HG03159 (cell line): Measurements from ENCODE around the gene HOXB8.

Experiments
- ATAC-seq: cut with Tn5 transposase; IDR thresholded peaks from one replicate; pipeline ENCODE4 v1.9.1; 2021; ENCODE audit warnings: mild to moderate bottlenecking, moderate library complexity; ENCODE audit not compliant: unreplicated experiment

The HOXB8 gene

DNA sequence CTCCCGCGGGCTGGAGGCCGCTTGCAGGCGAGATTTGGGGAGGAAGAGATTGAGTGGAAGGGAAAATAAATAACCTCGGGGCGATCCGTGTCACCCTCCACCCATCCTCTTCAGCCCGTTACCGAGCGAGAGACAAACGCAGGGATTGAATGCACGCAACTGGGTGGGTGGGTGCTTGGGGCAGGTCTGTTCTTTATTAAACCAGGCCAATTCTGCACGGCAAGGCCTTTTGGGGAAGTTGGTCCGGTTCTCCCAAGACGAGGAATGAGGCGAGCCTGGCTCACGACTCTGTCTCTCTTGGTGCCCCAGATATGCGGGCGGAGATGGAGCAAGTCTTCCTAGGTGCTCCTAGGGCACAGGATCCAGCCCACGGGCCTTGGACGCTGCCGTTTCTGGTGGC lies 3.9 kb downstream of the HOXB8 start:
- no peak for ATAC-seq

DNA sequence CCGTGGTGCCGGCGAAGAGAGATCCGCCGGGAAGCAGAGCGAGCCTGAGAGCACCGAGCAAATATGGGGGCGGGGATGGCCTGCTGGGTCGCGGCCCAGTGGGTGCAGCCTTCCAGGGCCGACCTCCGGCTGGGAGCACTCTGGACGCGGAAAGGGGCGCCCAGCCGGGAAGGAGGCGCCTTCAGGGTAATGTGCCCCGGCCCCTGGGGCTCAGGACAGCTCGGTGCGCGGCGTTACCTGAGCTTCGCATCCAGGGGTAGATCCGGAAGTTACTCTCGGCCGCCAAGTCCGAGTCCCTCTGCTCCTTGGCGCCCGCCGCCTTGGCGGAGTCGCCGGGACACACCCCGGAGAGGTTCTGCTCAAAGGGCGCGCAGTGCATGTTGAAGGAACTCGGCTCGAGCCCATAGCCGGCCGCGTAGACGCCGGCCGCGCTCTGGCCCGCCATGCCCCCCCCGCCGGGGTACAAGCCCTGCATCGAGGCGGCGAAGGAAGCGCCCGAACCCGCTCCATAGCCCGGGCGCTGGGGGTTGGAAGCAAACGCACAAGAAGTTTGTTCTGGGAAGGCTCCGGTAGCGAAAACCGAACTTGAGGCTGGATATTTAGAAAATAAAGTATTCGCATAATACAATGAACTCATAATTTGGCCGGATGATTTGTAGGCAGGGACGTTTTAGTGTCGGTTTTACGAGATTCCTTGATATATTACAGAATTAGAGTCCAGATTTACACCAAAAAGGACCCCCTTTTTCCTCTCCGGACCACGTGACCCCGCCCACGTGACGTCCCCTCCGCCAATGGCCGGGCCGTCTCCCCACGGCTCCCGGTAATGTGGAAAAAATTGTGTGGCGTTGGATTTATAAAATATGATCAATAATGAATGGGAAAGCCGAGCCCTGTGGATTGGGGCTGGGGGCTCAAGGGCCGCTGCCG lies 4.5 kb downstream of the HOXB8 start, which contains the start of gene HOXB7:
TSS of gene HOXB7 (minus strand) at position 736 of the 930 bp plus-strand sequence. CDS start at position 637, 99 bp downstream.
- no peak for ATAC-seq

DNA sequence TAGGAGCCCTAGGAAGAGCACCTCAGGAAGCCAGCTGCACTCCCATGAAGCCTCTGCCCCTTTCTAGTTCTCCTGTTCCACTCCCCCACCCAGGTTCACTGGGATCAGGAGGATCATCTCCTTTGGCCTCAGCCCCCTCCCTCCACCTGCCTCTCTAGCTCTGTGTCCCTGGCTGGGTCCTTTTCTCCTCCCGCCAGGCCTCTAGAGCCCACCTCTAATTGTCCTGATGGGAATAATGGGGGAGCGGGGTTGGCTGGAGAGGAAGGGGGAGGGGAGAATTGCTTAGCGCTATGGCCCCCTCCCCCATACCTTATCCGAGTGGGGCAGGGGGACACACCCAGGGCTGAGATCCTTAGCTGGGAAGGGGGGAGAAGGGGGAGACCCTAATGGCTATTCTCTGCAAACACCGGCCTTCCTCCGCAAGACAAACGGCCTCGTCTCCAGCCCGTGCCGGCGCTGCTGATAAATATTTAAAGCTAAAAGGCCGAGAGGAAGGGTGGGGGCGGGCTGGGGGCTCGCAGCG lies 5.3 kb downstream of the HOXB8 start:
- ATAC-seq = no peak

DNA sequence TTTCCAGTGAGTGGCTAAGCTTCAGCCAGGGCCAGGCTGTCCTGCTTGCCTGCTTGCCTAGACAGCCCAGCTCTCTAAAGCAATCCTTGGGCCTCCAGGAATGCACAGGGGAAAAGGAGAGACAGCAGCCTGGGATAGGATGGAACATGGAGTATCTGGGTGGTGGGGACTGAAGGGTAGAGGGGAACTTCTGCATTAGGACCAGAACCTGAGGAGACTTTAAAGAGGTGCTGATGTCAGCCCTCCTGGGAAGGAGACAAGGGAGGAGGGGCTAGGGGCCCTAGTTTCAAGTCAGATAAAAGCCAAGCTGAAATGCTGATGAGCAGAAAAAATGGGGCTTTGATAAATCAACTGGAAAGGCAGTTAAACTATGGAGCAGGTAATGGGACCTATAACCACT lies 6.1 kb downstream of the HOXB8 start:
- ATAC-seq = no peak

DNA sequence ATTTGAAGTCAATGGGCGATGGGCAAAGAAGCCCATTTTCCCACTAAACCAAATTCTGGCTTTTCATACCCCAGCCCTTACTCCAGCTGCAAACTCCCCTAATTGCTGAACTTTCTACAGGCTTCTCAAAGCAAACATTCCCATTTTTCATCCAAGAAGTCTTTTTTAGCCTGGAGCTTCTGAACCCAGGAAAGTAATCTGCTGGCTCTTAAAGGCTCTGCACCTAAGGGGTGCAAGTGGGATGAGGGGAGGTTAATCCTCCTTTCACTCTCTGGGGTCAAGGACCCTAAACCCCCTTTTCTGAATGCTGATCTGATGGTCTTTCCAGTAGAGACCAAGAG lies 6.6 kb downstream of the HOXB8 start:
- ATAC-seq = no peak

DNA sequence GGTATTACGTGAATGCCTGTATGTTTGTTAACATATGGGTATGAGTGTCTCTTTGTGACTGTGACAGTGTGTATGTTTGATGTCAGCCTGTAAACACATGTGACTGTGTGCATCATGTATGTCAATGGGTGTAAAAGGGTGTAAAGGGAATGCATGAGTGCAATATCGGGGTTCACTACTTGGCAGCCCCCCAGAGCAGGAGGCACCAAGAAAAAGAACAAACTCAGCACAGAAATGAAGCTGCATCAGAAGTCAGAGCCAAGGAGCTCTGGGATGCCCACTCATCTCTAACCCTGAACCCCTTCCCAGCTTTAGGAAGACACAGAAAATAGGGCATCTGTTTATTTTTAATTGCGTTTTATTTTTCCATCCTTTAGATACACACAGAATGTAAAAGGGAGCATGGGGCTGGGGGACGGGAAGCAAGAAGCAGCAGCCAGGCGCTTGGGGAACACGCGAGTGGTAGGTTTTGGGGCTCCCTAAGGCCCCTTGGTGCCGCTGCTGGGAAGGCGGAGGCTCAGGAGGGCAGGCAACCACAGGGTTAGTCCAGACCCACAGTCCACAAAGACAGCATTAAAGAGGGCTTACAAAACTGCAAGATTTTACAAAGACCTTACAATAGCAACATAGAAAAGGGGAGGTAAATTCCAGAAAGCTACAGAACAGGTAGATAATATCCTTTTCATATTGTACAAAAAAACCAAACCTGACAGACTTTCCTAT lies 8.0 kb downstream of the HOXB8 start:
- ATAC-seq = no peak

DNA sequence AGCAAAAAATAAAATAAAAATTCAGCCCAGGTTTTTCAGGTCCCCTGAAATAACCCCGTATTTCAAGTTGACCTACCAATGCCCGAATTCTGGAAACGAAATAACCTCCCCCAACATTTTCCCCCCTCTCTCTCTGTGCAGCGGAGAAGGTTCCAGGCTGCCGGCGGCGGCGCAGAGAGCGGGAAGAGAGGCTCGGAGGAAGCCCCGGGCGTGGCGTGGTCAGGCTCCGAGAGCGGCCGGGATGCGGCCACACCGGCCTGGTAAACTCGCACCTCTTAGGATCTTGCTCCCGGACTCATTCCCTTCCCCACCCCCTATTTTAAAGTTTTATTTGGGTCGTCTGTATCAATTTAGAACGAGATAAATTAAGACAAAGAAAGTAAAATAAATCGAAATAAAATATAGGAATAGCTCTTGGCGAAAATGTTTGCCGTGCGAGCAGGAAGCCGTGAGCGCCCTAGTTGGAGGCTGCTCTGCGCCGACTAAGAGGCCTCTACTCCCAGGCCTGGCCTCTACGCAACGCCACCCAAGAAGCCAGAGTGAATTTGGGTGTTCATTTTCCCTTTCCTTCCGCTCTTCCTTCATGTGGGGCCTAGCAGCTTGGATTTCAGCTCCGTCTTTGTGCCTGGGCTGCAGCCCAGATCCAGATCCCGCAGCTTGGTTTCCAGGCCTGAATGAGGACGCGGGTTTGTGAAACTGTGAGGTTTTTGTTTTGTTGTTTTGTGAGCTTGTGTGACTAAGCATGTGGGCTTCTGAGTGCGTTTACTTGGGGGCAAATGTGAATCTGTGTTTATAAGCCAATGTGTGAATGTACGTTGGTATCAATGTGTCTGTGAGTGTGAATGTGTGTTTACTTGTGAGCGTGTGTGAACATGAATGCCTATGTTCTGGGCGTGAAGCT lies 8.9 kb downstream of the HOXB8 start:
- no peak for ATAC-seq

DNA sequence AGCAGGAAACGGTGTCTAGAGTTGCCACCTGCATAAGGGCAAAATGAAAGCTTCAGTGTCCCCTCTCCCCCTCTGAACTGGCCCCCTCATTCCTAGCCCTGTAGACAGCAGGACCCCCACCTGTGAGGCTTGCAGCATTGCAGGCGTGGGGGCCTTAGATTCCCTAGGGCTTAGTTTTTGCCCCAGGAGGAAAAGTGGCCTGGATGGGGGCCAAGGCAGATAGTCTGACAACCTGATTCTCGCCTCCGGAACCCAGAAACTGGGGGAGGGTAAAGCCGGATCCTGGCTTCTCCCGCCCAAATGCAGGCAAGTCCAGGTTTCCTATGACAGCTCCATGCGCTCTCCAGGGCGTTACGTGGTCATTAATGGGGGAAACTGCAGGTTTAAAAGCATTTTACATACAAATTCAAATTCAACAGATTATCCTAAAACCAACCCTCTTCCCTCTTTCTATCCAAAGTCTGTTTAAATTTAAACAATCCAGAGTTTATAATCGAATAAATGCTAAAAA lies 9.6 kb downstream of the HOXB8 start:
- no peak for ATAC-seq

DNA sequence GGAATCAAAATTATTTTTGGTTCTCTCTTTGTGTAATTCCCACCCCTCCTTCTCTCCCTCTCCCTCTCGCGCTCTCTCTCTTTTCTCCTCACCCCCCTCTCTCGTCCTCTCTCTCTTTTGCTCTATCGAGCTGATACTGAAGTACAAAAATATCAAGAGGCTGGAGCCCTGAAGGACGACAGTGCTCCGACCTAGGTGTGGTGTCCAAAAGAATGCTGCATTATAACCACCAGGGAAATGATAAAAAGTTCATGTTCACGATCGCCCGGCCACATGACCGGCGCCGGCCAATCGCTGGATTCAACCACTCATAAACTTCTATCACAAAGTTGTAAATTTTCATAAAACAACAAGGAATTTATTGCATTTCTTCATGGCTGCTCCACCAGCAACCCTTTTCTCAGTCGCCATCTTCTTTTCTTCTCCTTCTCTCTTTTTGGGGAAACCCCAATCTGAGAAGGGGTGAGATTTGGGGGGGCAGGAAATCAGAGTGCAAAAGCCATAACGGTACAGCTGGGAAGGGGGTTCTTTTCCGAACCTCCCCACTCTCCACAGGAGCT lies 10.2 kb downstream of the HOXB8 start, which contains the start of gene HOXB6:
TSS of gene HOXB6 (minus strand) at position 217 of the 560 bp plus-strand sequence. CDS start 6,836 bp downstream, outside the sequence.
- ATAC-seq = no peak

DNA sequence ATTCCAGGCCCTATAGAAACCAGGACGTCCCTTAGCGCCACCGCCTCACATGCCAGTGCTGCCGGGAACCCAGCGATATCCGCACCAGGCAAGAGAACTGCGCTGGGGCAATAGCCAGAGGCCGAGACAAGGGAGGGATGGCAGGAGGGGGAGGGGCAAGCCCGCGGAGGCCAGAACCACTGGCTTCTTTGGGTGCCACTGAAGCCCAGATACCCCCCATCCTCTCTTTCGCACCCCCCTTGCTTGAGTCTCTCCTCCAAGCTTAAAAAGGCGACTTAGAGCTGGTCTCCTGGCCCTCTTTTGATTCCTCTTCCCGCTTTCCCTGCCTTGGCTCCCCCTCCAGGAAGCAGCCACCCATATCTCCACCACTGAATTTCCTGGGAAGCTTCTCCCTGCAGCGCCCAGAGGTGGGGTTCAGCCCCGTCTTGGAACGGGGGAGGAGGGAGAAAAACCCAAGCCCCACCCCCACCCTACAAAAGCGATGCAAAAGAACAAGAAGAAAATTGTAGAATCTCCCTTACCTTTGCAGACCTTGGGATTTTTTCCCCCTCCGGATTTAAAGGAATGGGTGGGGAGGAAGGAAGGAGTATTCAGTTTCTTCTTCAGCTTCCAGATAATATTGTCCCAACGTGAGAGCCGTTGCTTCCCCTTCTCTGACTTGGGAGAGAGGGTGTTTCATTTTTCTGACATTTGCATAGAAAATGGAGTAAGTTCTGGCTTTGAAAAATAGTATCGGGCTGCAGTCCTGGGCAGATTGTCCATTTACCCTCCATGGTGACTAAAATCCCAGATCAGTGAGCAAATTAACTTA lies 10.9 kb downstream of the HOXB8 start:
- ATAC-seq = no peak

DNA sequence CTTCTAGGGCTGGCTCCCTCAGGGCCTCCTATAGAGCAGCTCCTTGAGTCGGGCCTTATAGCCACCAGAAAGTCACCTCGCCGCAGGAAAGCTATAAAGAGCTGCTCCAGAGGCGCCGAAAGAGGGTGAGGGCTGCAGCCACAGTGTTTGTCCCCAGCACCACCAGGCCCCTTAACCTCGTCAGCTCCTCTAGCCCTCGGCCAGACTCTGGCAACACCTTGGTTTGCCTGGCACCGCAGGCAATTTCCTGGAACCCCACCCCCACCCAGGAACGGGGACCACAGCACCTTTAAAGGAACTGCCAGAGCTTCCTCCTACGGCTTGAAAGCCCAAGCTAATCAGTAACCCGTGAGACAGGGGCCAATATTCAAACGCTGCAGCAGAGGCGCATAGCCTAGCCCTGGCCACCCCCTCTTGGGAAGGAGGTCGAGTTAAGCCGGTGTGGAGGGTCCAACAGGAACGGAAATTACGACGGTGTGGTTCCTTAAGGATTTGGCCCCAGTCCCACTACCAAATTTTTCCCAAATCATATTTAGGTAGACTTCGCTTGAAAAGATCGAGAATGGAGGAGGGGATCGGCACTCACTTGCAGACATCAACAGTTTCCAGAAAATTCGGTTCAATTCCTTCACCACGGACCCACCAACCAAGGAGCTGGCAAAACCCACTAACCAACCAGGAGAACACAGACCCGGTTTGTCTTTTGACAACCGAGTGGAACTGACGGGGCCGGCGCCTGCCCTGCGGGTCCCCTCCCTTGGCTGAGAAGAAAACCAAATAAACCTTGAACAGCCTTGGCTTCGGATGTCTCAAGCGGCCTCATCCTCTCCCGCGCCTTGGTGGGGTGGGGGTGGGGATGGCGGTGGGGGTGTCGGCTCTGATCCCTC lies 13.3 kb downstream of the HOXB8 start:
- no peak for ATAC-seq

DNA sequence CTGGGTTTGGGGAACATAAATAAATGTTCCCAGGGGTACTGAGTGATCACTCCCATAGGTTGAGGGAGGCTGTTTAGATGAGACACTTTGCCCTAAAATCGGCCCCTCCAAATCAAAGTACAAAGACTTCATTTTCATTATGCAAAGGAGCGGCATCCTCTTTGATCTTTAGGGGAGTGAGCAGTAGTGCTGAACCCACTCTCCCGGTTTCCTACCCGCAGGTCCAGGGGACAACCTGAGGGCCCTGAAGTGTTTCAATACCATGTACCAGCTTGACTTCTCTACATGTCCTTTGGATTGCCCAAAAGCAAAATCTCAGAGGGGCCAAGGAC lies 13.9 kb downstream of the HOXB8 start:
- no peak for ATAC-seq

DNA sequence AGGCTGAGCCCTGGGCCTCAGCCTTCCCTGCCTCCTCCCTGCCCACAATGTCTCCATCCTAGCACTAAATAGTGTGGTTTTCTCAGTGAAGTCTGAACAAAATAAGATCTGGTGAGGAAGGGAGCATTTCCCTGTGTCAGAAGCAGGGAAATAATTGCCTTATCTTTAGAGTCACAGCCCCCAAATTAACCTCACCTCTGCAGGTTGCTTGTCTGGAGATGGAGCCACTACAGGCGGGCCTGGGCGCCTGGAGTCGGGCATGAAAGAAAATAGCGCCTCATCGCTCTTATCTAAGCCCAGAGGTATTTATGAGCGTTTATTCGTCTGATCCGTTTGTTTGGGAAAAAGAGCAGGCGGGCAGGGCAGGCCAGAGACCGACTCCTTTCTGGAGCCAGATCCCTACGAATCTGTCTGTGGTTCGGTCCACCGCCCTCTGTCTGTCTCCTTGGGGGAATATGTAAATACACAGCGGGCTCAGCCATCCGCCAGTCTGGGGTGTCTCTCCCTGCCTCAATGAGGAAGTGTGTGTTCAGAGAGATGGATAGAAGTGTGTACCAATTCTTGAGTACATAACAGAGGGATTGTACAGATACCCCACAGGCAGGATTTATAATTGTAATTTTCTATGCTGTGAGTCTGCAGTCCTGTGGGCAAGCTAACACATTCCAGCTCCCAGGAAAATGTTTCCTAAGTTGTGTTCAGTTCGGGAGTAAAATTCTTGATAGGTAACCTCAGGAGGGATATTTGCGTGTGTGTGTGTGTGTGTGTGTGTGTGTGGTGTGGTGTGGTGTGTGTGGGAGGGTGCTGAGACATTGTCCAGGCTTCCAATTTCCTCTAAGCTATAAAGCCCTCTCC lies 14.6 kb downstream of the HOXB8 start:
- no peak for ATAC-seq

DNA sequence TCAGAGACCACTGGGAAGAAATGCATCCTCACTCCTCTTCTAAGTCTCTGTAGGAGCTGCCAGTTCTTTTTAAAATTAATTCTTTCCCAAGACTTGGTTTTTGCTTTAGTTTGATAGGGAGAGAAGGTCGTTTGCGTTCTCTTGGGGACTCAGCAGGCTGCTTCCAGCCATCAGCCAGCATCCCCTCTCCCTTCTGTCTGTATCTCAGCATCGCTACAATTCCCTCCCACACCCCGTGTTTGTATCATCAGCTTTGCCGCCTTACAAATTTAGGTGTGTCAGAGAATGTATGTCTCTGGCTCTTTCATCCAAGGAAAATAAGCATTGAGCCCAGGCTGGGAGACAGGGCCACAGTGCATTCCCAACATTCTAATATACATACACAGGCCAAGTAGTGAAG lies 15.7 kb downstream of the HOXB8 start:
- ATAC-seq = no peak

DNA sequence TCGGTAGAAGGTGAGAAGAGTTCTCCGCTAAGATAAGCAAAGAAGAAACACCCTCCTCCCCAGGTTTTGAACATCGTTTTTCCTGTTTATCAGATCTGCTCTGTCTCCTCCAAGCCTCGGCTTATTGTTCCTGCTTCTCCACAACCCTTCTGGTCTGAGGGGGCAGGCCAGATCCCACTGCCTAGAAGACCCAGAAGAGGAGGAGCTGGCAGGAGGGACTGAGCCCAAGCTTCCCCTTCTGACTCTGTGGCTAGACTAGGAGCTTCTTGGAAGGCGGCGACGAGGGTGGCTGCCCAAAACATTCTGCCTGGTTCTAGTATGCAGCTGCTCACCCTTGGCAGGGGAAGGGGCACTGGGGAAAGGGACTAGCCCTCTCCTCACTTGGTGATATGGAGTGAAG lies 16.4 kb downstream of the HOXB8 start:
- no peak for ATAC-seq

DNA sequence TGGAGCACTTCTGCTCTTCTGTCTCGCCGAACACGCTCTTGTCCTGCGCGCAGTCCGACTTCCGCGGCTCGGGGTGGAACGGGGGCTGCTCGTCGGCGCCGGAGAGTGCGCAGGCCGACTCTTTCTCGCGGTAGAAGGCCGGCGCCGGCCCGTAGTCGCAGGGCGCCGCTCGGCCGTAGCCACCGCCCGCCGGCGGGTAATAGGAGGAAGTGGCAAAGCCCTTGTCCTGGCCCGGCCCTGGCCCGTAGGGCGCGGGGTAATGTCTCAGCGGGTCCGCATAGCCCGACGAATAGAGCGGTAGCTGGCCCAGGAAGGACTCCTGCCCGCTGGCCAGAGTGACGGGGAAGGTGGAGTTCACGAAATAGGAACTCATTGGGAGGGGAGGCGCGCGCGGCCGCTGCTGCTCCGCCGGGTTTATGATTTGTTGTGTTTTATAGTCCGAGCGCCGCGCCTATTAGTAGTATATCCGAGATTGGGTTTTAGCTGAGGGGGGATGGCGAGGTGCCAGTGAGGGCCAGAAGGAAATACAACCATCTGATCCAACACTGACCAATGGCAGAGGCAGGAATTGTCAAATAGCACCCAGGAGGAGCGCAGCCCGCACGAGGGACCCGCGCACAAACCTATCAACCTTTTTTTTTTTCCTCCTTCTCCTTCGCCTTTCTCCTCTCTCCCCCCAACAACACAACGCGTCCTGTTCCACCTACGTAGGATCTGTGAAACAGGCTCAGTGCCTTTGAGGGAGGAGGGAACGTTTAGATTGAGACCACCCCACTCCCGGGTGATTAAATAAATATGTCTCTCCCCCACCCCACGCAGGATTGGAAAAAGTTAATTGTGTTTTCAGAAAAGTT lies 17.1 kb downstream of the HOXB8 start:
- no peak for ATAC-seq

DNA sequence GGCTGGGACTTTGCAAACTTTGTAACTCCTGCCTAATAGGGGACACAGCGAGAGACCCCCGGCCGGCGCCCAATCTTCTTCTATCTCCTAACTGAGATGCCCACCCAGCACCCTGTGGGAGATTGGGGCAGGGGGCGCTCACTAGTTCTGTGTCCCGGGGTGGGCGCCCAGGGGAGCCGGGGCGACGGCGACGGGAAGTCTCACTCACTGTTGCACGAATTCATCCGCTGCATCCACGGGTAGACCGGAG lies 17.6 kb downstream of the HOXB8 start:
- ATAC-seq = no peak
